ENCODE data around the gene TMC1.
"Not testable (repeated sequence)": the region's sequence is repeated elsewhere in the genome, so short reads cannot be mapped to it uniquely, and the experiment has no call there.

TMC1 gene

GRCh38 chr9:72533322-72533721 lies 11.9 kb downstream of the TMC1 start:
- Histone ChIP-seq H3K36me3 (ENCODE audit: control insufficient read depth, insufficient read depth, low read length) (no peaks in the 10 kb centered on the region), H3K27ac (ENCODE audit: low read depth, low read length) (peak overlapping the region; percentile 78), H3K27me3 (ENCODE audit: control insufficient read depth, insufficient read depth, low read length) (no peaks in the 10 kb centered on the region), H3K9ac (ENCODE audit: low read length) (no peak overlapping the region), H3K4me3 (ENCODE audit: low read length) (no peak overlapping the region), H3K4me1 (ENCODE audit: control insufficient read depth, insufficient read depth, low read length) (peaks cover 5% of the 10 kb centered on the region)

GRCh38 chr9:72534931-72535330 lies 13.5 kb downstream of the TMC1 start:
- H3K27me3 ChIP-seq (ENCODE audit: control insufficient read depth, insufficient read depth, low read length), result no peaks in the 10 kb centered on the region
- no peak overlapping the region for H3K9ac ChIP-seq (ENCODE audit: low read length)
- no peak overlapping the region for H3K4me3 ChIP-seq (ENCODE audit: low read length)
- no peaks in the 10 kb centered on the region for H3K36me3 ChIP-seq (ENCODE audit: control insufficient read depth, insufficient read depth, low read length)
- peaks cover 5% of the 10 kb centered on the region for H3K4me1 ChIP-seq (ENCODE audit: control insufficient read depth, insufficient read depth, low read length)
- no peak overlapping the region for H3K27ac ChIP-seq (ENCODE audit: low read depth, low read length)

- H3K27me3 ChIP-seq (ENCODE audit: control insufficient read depth, insufficient read depth, low read length), result no peaks in the 10 kb centered on the region
- H3K4me1 ChIP-seq (ENCODE audit: control insufficient read depth, insufficient read depth, low read length), result peaks cover 5% of the 10 kb centered on the region
- no peak overlapping the region for H3K4me3 ChIP-seq (ENCODE audit: low read length)
- no peaks in the 10 kb centered on the region for H3K36me3 ChIP-seq (ENCODE audit: control insufficient read depth, insufficient read depth, low read length)
- no peak overlapping the region for H3K9ac ChIP-seq (ENCODE audit: low read length)
- no peak overlapping the region for H3K27ac ChIP-seq (ENCODE audit: low read depth, low read length)
Observed at GRCh38 chr9:72537011-72537545, 15.7 kb downstream of the TMC1 start.

GRCh38 chr9:72537671-72538070 lies 16.3 kb downstream of the TMC1 start:
- H3K36me3 ChIP-seq (ENCODE audit: control insufficient read depth, insufficient read depth, low read length), result no peaks in the 10 kb centered on the region
- H3K9ac ChIP-seq (ENCODE audit: low read length), result no peak overlapping the region
- H3K27me3 ChIP-seq (ENCODE audit: control insufficient read depth, insufficient read depth, low read length), result no peaks in the 10 kb centered on the region
- no peak overlapping the region for H3K27ac ChIP-seq (ENCODE audit: low read depth, low read length)
- peaks cover 4% of the 10 kb centered on the region for H3K4me1 ChIP-seq (ENCODE audit: control insufficient read depth, insufficient read depth, low read length)
- H3K4me3 ChIP-seq (ENCODE audit: low read length), result no peak overlapping the region

- no peaks in the 10 kb centered on the region for H3K27me3 ChIP-seq (ENCODE audit: control insufficient read depth, insufficient read depth, low read length)
- H3K27ac ChIP-seq (ENCODE audit: low read depth, low read length), result no peak overlapping the region
- H3K4me3 ChIP-seq (ENCODE audit: low read length), result no peak overlapping the region
- no peaks in the 10 kb centered on the region for H3K36me3 ChIP-seq (ENCODE audit: control insufficient read depth, insufficient read depth, low read length)
- H3K4me1 ChIP-seq (ENCODE audit: control insufficient read depth, insufficient read depth, low read length), result no peaks in the 10 kb centered on the region
- no peak overlapping the region for H3K9ac ChIP-seq (ENCODE audit: low read length)
Observed at GRCh38 chr9:72538921-72539702, 17.7 kb downstream of the TMC1 start.

GRCh38 chr9:72539824-72540347 lies 18.5 kb downstream of the TMC1 start:
- Histone ChIP-seq H3K27me3 (ENCODE audit: control insufficient read depth, insufficient read depth, low read length) (no peaks in the 10 kb centered on the region), H3K4me3 (ENCODE audit: low read length) (no peak overlapping the region), H3K9ac (ENCODE audit: low read length) (no peak overlapping the region), H3K27ac (ENCODE audit: low read depth, low read length) (no peak overlapping the region), H3K4me1 (ENCODE audit: control insufficient read depth, insufficient read depth, low read length) (no peaks in the 10 kb centered on the region), H3K36me3 (ENCODE audit: control insufficient read depth, insufficient read depth, low read length) (no peaks in the 10 kb centered on the region)

GRCh38 chr9:72540348-72540873 lies 19.0 kb downstream of the TMC1 start:
- H3K36me3 ChIP-seq (ENCODE audit: control insufficient read depth, insufficient read depth, low read length), result no peaks in the 10 kb centered on the region
- no peaks in the 10 kb centered on the region for H3K4me1 ChIP-seq (ENCODE audit: control insufficient read depth, insufficient read depth, low read length)
- no peak overlapping the region for H3K27ac ChIP-seq (ENCODE audit: low read depth, low read length)
- H3K4me3 ChIP-seq (ENCODE audit: low read length), result no peak overlapping the region
- no peaks in the 10 kb centered on the region for H3K27me3 ChIP-seq (ENCODE audit: control insufficient read depth, insufficient read depth, low read length)
- no peak overlapping the region for H3K9ac ChIP-seq (ENCODE audit: low read length)

GRCh38 chr9:72542537-72542833 lies 21.1 kb downstream of the TMC1 start:
- not testable (repeated sequence) for H3K27ac ChIP-seq (ENCODE audit: low read depth, low read length); H3K4me3 ChIP-seq (ENCODE audit: low read length); H3K27me3 ChIP-seq (ENCODE audit: control insufficient read depth, insufficient read depth, low read length); H3K9ac ChIP-seq (ENCODE audit: low read length); H3K36me3 ChIP-seq (ENCODE audit: control insufficient read depth, insufficient read depth, low read length); H3K4me1 ChIP-seq (ENCODE audit: control insufficient read depth, insufficient read depth, low read length)

- Histone ChIP-seq H3K4me1 (ENCODE audit: control insufficient read depth, insufficient read depth, low read length) (no peaks in the 10 kb centered on the region), H3K27me3 (ENCODE audit: control insufficient read depth, insufficient read depth, low read length) (no peaks in the 10 kb centered on the region), H3K9ac (ENCODE audit: low read length) (no peak overlapping the region), H3K36me3 (ENCODE audit: control insufficient read depth, insufficient read depth, low read length) (no peaks in the 10 kb centered on the region), H3K4me3 (ENCODE audit: low read length) (no peak overlapping the region), H3K27ac (ENCODE audit: low read depth, low read length) (no peak overlapping the region)
Observed at GRCh38 chr9:72542917-72543316, 21.5 kb downstream of the TMC1 start.

- Histone ChIP-seq H3K4me3 (ENCODE audit: low read length) (no peak overlapping the region), H3K27ac (ENCODE audit: low read depth, low read length) (no peak overlapping the region), H3K9ac (ENCODE audit: low read length) (no peak overlapping the region), H3K27me3 (ENCODE audit: control insufficient read depth, insufficient read depth, low read length) (no peaks in the 10 kb centered on the region), H3K36me3 (ENCODE audit: control insufficient read depth, insufficient read depth, low read length) (no peaks in the 10 kb centered on the region), H3K4me1 (ENCODE audit: control insufficient read depth, insufficient read depth, low read length) (peaks cover 6% of the 10 kb centered on the region)
Observed at GRCh38 chr9:72551306-72551705, 29.9 kb downstream of the TMC1 start.

GRCh38 chr9:72552356-72552755 lies 30.9 kb downstream of the TMC1 start:
- Histone ChIP-seq H3K27me3 (ENCODE audit: control insufficient read depth, insufficient read depth, low read length) (no peaks in the 10 kb centered on the region), H3K27ac (ENCODE audit: low read depth, low read length) (no peak overlapping the region), H3K4me1 (ENCODE audit: control insufficient read depth, insufficient read depth, low read length) (peaks cover 6% of the 10 kb centered on the region), H3K36me3 (ENCODE audit: control insufficient read depth, insufficient read depth, low read length) (no peaks in the 10 kb centered on the region), H3K9ac (ENCODE audit: low read length) (no peak overlapping the region), H3K4me3 (ENCODE audit: low read length) (no peak overlapping the region)

- Histone ChIP-seq H3K4me3 (ENCODE audit: low read length) (peak overlapping the region; percentile 4), H3K27me3 (ENCODE audit: control insufficient read depth, insufficient read depth, low read length) (no peaks in the 10 kb centered on the region), H3K27ac (ENCODE audit: low read depth, low read length) (peak overlapping the region; percentile 55), H3K9ac (ENCODE audit: low read length) (no peak overlapping the region), H3K4me1 (ENCODE audit: control insufficient read depth, insufficient read depth, low read length) (peaks cover 6% of the 10 kb centered on the region), H3K36me3 (ENCODE audit: control insufficient read depth, insufficient read depth, low read length) (no peaks in the 10 kb centered on the region)
Observed at GRCh38 chr9:72554221-72554641, 32.8 kb downstream of the TMC1 start.

GRCh38 chr9:72557549-72557948 lies 36.1 kb downstream of the TMC1 start:
- Histone ChIP-seq H3K4me3 (ENCODE audit: low read length) (no peak overlapping the region), H3K4me1 (ENCODE audit: control insufficient read depth, insufficient read depth, low read length) (peaks cover 6% of the 10 kb centered on the region), H3K27me3 (ENCODE audit: control insufficient read depth, insufficient read depth, low read length) (no peaks in the 10 kb centered on the region), H3K36me3 (ENCODE audit: control insufficient read depth, insufficient read depth, low read length) (no peaks in the 10 kb centered on the region), H3K27ac (ENCODE audit: low read depth, low read length) (no peak overlapping the region), H3K9ac (ENCODE audit: low read length) (no peak overlapping the region)

All from rectal smooth muscle tissue (tissue), 1 donor.